AG10803 (cell line): ENCODE results near the gene FBP1.

ENCODE experiments used
- DNase-seq: peaks from one replicate; pipeline ENCODE4 v3.0.0; 2010; ENCODE audit warnings: low read depth
- H3K4me3 ChIP-seq: 2 replicates; pipeline ENCODE4 v1.5.1; 2011; ENCODE audit warnings: mild to moderate bottlenecking, low read length, control low read depth
- TF ChIP-seq, protein P1 (sequence below): conservative IDR thresholded peaks from 2 replicates; pipeline ENCODE4 v1.5.1; 2011; ENCODE audit warnings: mild to moderate bottlenecking, low read length, control low read depth, inconsistent platforms

Gene FBP1

DNA sequence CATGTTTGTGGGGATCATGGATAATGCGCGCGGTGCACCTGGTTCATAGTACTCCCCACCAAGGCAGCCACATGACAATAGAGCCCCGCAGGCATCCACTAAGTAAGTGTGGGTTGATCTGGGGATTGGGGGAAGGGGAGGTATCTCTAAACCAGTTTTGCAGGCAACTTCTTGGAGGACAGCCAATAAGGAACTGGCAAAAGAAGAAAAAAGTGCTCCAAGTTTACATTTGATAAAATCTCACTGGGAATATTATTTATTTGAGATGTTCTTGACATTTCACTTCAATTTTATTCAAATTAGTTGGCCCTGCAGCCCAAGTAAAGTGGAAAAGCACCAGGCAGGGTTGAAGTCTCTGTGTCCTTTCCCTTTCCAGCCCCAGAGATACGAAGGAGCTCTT lies 8.5 kb downstream of the FBP1 start:
- H3K4me3 ChIP-seq = no peak overlapping the region
- DNase-seq = no peak
- TF ChIP-seq, protein P1, sequence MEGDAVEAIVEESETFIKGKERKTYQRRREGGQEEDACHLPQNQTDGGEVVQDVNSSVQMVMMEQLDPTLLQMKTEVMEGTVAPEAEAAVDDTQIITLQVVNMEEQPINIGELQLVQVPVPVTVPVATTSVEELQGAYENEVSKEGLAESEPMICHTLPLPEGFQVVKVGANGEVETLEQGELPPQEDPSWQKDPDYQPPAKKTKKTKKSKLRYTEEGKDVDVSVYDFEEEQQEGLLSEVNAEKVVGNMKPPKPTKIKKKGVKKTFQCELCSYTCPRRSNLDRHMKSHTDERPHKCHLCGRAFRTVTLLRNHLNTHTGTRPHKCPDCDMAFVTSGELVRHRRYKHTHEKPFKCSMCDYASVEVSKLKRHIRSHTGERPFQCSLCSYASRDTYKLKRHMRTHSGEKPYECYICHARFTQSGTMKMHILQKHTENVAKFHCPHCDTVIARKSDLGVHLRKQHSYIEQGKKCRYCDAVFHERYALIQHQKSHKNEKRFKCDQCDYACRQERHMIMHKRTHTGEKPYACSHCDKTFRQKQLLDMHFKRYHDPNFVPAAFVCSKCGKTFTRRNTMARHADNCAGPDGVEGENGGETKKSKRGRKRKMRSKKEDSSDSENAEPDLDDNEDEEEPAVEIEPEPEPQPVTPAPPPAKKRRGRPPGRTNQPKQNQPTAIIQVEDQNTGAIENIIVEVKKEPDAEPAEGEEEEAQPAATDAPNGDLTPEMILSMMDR = no peak

DNA sequence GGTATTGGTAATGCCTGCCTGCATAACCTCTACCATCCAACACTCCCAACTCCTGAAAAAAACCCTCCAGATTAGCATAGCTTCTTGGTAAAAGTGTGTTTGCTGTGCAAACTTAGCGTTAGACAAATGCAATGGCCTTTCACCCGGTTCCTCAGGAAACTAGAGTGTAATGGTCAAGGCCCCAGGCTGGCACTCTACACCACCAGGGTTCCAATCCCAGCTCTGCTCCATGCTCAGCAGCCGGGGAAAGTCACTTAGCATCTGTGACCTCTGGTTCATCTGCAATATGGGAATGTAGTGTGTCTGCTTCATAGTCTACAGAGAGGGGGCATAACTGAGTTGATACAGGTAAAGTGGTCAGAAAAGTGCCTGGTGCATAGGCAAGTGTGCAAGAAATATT lies 9.0 kb downstream of the FBP1 start:
- no peak for DNase-seq
- H3K4me3 ChIP-seq = no peak overlapping the region
- TF ChIP-seq, protein P1 = no peak

DNA sequence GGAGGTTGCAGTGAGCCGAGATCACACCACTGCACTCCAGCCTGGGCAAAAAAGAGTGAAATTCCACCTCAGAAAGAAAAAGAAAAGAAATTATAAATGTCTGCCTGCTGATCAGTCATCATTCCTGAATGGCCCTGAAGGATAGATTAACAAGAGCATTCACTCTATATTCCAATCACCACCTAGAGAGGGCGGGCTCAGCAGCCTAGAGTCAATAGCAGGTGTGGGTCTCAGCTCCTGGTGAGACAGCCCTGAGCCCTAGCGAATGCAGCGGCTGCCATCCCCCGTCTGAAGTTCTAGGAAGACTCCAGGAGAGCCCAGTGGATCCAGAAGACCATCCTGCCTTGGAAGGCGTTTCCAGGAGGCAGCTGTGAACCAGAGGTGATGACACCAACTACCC lies 12.0 kb downstream of the FBP1 start:
- H3K4me3 ChIP-seq = no peak overlapping the region
- no peak for DNase-seq
- TF ChIP-seq, protein P1 = no peak

DNA sequence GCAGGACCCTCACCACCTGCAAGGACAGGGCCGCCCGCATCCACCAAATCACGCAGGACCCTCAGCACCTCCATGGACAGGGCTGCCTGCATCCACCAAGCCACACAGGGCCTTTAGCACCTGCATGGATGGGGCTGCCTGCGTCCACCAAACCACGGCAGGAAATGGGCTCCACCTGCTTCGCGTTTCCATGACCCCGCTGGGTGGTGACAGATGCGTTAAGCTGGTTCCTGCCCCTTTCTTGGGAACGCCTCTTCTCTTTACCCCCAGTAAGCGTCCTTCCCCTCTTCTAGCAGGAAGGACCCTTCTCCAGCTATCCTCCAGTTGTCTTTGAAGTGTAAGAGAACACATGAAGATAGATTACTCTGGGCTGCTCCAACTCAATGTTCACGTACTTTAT lies 13.5 kb downstream of the FBP1 start:
- H3K4me3 ChIP-seq = no peak overlapping the region
- TF ChIP-seq, protein P1 = no peak
- no peak for DNase-seq

DNA sequence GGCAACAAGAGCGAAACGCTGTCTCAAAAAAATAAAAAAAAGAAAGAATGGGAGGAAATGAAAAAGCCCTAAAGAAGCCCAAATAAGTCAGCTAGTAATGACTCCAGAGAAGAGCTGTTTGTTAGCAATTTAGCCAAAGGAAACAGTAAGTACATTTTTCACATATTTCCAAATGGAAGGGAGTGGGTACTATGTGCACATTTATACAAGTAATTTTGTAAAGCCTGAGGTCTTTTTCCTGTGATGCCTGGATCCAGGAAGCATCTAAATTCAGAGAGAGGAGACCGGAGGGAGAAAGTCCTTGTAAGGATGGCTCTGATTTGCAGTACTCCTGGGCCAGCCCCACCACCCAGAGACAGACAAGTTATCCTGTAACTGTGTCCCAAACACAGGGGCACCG lies 14.7 kb downstream of the FBP1 start:
- DNase-seq = no peak
- no peak overlapping the region for H3K4me3 ChIP-seq
- TF ChIP-seq, protein P1 = no peak

DNA sequence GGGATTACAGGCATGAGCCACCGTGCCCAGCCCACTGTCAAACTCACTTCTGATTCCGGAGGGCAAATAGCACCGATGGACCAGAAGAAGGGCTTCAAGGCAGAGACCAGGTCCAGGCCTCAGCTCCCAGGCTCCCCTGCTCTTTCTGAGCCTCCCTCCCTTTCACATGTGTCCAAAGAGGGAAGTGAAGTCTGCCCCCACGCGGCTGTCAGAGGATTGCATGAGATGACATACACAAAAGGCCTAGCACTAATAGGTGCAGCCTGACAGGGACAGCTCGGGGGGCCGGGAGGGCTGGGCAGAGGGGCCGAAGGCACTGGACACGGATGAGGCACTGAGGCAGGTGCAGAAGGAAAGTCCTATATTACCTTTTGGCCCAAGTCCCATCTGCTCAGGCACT lies 16.1 kb downstream of the FBP1 start:
- H3K4me3 ChIP-seq = no peak overlapping the region
- TF ChIP-seq, protein P1 = peak; percentile 44
- DNase-seq = peak; percentile 16

DNA sequence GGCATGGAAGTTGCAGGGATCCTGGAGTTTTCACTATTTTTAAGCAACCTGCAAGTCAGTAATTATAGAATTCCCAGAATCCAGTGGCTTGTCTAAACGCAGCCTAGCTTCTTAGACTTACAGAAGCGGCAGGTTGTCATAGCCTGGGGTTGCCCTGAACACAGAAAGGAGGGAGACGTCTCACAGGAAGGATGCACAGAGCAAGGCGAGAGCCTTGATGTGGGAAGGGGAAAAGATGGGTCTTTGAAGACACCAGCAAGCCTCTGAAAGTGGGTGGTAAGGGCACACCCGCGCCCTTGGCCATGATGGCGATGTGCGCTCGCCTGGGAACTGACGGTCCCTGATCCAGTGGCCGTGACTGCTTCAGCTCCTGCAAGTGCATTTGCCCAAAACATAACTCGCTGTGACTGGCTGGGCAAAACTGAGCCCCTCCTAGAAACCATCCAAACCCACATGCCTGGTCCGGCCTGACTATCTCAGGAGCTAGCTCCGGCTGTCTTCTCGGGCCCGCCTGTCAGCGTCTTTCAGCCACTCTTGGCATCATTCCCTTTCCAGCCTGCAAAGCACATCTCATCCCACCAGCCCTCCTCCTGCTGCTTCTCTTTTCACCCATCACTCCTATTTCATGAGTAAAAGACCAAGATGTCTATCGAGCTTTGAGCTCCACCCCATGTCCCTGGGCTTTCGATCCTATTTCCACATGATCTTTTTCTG lies 17.1 kb downstream of the FBP1 start:
- TF ChIP-seq, protein P1 = no peak

More for the DNA sequence above, 17.1 kb downstream of the FBP1 start:
- no peak overlapping the region for H3K4me3 ChIP-seq
- DNase-seq = no peak
